T-helper 2 cell (primary cell): Measurements from ENCODE around the gene C1orf35.
A peak's percentile ranks its signal among the peaks of the same experiment; 100 is the strongest.

ENCODE experiments used
- DNase-seq, 5 experiments: peaks; one replicate each; pipeline versions ENCODE4 v3.0.0 to v3.0.0-alpha.2; 2012 to 2022

Gene C1orf35

DNA sequence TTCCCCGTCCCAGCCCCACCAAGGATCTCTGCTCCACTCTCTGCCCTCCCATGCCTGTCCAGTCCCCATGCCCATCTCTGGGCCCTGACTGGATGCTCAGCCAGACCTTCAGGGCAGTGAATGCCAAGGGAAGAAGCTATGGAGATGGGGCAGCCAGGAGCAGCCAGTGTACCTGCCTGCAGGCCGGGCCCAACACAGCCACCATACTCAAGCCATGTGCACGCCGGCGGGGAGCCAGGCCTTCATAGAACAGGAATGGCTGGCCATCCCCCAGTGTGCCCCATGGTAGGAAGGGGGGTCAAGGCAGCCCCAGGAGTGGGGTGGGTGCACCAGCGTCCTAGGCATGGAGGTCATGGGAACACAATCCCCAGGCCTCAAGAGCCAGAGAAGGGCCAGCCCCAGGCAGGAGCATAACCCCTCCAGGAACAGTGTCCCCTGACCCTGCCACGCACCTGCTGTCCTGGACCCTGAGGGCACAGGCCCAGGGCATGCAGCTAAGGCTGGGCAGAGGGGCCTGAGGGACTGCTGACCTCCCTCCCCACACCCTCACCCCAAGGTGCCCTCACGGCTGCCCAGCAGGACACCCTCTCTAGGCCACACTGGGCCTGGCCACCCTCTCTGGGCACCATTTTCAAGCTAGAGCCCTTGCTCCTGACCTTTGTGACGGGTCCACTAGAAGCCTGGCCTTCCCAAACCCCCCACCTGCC is 40.9 kb downstream of the C1orf35 start:
- DNase-seq = no peak

DNA sequence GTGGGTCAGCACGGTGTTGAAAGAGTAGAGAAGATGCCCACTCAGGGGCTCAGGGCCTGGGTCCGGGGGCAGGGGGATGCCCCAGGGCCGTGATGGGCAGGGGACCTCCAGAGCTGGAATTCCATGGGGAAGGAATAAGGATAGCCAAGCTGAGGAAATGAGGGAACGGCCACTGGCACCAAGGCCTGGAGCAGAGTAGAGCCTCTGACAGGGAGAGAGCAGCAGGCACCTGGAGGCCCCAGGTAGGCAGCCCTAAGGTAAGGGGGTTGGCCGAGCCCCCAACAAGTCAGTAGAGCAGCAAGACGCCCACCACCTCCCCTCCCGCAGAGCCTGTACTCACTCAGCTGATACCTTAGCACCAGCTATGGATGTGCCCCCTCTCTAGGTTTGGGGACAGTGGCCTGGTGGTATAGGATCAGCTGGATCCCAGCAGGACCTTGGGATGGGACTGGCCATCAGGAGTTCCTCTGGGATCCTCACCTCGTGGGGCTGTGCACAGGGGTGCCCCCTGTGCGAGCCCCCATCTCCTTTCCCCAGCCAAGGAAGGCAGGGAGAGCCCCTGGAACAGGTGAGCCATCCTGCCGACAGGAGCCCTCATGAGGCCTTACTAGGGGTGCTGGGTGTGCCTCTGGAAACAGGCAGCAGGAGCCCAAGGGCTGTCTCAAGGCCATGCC is 41.6 kb downstream of the C1orf35 start:
- DNase-seq = no peak

DNA sequence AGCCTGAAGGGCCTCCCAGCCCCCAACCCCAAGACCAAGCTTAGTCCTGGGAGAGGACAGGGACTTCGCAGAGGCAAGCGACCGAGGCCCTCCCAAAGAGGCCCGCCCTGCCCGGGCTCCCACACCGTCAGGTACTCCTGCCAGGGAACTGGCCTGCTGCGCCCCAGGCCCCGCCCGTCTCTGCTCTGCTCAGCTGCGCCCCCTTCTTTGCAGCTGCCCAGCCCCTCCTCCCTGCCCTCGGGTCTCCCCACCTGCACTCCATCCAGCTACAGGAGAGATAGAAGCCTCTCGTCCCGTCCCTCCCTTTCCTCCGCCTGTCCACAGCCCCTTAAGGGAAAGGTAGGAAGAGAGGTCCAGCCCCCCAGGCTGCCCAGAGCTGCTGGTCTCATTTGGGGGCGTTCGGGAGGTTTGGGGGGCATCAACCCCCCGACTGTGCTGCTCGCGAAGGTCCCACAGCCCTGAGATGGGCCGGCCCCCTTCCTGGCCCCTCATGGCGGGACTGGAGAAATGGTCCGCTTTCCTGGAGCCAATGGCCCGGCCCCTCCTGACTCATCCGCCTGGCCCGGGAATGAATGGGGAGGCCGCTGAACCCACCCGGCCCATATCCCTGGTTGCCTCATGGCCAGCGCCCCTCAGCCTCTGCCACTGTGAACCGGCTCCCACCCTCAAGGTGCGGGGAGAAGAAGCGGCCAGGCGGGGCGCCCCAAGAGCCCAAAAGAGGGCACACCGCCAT is 42.5 kb downstream of the C1orf35 start:
- DNase-seq = no peak

DNA sequence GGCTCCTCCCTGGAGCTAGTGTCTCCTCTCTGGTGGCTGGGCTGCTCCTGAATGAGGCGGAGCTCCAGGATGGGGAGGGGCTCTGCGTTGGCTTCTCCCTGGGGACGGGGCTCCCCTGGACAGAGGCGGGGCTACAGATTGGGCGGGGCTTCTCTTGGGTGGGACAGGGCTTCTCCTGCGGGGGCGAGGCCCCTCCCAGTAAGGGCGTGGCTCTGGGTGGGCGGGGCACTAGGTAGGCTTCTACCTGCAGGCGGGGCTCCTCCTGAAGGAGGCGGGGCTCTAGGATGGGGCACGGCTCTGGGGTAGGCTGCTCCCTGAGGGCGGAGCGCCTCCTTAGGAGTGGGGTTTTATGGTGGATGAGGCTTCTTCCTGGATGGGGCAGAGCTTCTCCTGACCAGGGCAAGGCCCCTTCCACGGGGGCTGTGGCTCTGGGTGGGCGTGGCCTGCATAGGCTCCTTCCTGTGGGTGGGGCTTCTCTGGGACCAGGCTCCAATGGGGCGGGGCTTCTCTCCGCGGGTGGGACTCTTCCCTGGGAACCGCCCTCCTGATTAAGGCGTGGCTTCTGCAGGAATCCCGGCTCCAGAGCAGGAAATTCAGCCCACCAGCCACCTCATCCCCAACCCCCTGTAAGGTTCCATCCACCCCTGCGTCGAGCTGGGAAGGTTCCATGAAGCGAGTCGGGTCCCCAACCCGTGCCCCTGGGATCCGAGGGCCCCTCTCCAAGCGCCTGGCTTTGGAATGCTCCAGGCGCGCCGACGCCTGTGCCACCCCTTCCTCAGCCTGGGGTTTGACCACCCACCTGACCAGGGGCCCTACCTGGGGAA is 43.3 kb downstream of the C1orf35 start:
- DNase-seq = peak; percentile 36 to 72 (median 54)

DNA sequence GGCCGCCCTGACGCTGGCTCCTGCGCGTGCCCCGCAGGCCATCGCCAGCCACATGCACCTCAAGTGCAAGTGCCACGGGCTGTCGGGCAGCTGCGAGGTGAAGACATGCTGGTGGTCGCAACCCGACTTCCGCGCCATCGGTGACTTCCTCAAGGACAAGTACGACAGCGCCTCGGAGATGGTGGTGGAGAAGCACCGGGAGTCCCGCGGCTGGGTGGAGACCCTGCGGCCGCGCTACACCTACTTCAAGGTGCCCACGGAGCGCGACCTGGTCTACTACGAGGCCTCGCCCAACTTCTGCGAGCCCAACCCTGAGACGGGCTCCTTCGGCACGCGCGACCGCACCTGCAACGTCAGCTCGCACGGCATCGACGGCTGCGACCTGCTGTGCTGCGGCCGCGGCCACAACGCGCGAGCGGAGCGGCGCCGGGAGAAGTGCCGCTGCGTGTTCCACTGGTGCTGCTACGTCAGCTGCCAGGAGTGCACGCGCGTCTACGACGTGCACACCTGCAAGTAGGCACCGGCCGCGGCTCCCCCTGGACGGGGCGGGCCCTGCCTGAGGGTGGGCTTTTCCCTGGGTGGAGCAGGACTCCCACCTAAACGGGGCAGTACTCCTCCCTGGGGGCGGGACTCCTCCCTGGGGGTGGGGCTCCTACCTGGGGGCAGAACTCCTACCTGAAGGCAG is 44.0 kb downstream of the C1orf35 start:
- peak in 4 of 5 experiments; percentile 44 to 79 (median 70) for DNase-seq

DNA sequence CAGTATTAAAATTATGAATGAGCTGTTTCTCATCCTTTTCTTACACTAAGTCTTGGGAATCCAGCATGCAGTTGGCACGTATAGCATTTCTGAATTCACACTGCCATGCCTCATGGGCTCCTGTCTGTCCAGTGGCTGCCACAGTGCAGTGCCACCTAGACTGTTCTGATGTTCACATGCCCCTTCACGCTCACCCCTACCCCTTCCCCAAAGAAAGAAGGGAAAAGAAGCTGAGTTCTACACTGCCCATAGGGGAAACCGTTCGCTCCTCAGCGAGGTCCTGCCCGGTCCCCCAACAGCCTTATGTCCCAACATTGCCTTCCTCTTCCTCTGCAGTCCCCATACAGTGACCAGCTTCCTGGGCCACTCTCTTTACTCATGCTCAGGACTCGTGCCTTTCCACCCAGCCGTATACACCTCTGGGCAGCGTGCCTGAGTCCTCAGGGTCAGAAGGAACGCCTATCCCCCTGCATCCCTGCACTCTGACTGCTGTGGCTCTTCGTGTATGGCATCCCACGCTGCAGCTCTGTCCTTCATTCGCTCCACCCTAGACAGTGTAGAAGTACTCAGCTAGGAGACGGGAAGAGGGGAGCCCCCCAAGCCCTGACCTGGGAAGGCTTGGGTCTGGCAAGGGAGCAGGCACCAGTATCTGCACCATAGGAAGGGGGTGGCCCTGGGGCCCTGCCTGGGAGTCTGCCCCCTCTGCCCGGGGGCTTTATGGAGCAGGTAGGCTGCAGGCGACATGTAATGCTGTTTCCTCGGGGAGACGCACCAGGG is 44.8 kb downstream of the C1orf35 start:
- DNase-seq = no peak
